Astrocyte (in vitro differentiated cells and primary cell): ENCODE data around the gene EFNA2. TPM values are rescaled to one million over a fixed set of nuclear protein-coding genes. Genes with fewer than 3 reads are reported as not detected.
"Not testable (repeated sequence)": the region's sequence is repeated elsewhere in the genome, so short reads cannot be mapped to it uniquely, and the experiment has no call there.

ENCODE experiments used
- DNase-seq: peaks from one replicate; pipeline ENCODE4 v3.0.0-alpha.2; 2010; ENCODE audit warnings: low read depth
- FAIRE-seq: peaks from 2 replicates; lab custom pipeline; 2011; peaks lifted over from hg19 to GRCh38; lab: Jason Lieb, UNC
- H2AFZ ChIP-seq: 2 replicates; pipeline ENCODE4 v1.6.0; 2012; ENCODE audit warnings: low read depth, low read length, inconsistent platforms
- H3K27ac ChIP-seq: 2 replicates; pipeline ENCODE4 v1.5.1; 2011; ENCODE audit warnings: low read depth, low read length, inconsistent platforms
- H3K27me3 ChIP-seq: 2 replicates; pipeline ENCODE4 v1.6.0; 2011; ENCODE audit warnings: low read length, inconsistent platforms; ENCODE audit not compliant: insufficient read depth
- H3K36me3 ChIP-seq: 2 replicates; pipeline ENCODE4 v1.5.1; 2011; ENCODE audit warnings: low read length, inconsistent platforms; ENCODE audit not compliant: insufficient read depth
- H3K4me1 ChIP-seq: 2 replicates; pipeline ENCODE4 v1.5.1; 2011; ENCODE audit warnings: low read length, inconsistent platforms; ENCODE audit not compliant: insufficient read depth
- H3K4me2 ChIP-seq: 2 replicates; pipeline ENCODE4 v1.6.0; 2012; ENCODE audit warnings: low read length, inconsistent platforms
- H3K4me3 ChIP-seq: 2 replicates; pipeline ENCODE4 v1.5.1; 2011; ENCODE audit warnings: low read depth, mild to moderate bottlenecking, low read length, inconsistent platforms; ENCODE audit not compliant: insufficient read depth
- H3K79me2 ChIP-seq: 2 replicates; pipeline ENCODE4 v1.6.0; 2012; ENCODE audit warnings: mild to moderate bottlenecking, low read length, inconsistent platforms; ENCODE audit not compliant: insufficient read depth
- H3K9ac ChIP-seq: 2 replicates; pipeline ENCODE4 v1.6.0; 2012; ENCODE audit warnings: mild to moderate bottlenecking, low read length, inconsistent platforms
- H3K9me3 ChIP-seq: 2 replicates; pipeline ENCODE4 v1.5.1; 2012; ENCODE audit warnings: low read depth, mild to moderate bottlenecking, low read length, inconsistent platforms; ENCODE audit not compliant: insufficient read depth
- H4K20me1 ChIP-seq: 2 replicates; pipeline ENCODE4 v1.6.0; 2012; ENCODE audit warnings: low read length, inconsistent platforms; ENCODE audit not compliant: insufficient read depth
- H3K27ac Mint-ChIP-seq: one replicate; pipeline ENCODE4 v1.8.0; 2021; ENCODE audit warnings: mild to moderate bottlenecking, mixed read lengths; ENCODE audit not compliant: unreplicated experiment
- H3K27me3 Mint-ChIP-seq: one replicate; pipeline ENCODE4 v1.8.0; 2021; ENCODE audit warnings: low read depth, mixed read lengths; ENCODE audit not compliant: unreplicated experiment
- H3K36me3 Mint-ChIP-seq: one replicate; pipeline ENCODE4 v1.8.0; 2021; ENCODE audit warnings: low read depth, mixed read lengths; ENCODE audit not compliant: unreplicated experiment
- H3K4me1 Mint-ChIP-seq: one replicate; pipeline ENCODE4 v1.8.0; 2021; ENCODE audit warnings: low read depth, mixed read lengths; ENCODE audit not compliant: unreplicated experiment
- H3K4me3 Mint-ChIP-seq: one replicate; pipeline ENCODE4 v1.8.0; 2021; ENCODE audit warnings: mild to moderate bottlenecking, moderate library complexity, mixed read lengths; ENCODE audit not compliant: unreplicated experiment
- H3K9me3 Mint-ChIP-seq: one replicate; pipeline ENCODE4 v1.8.0; 2021; ENCODE audit warnings: mild to moderate bottlenecking, mixed read lengths; ENCODE audit not compliant: unreplicated experiment
- CTCF ChIP-seq: IDR thresholded peaks from 2 replicates; pipeline ENCODE4 v1.5.1; 2011; ENCODE audit warnings: low read depth, mild to moderate bottlenecking, inconsistent platforms, low read length, moderate library complexity; ENCODE audit not compliant: insufficient read depth
- EZH2 ChIP-seq: IDR thresholded peaks from 2 replicates; pipeline ENCODE4 v1.6.1; 2012; ENCODE audit warnings: mild to moderate bottlenecking, low read length, inconsistent platforms; ENCODE audit not compliant: insufficient read depth
- total RNA-seq: library from RNA; stranded (reverse); gene quantifications from 2 replicates; pipeline ENCODE4 v1.2.1, GENCODE V29; 2021

The EFNA2 gene
- total RNA-seq, 1 donor from 2014 or later: 8.4 TPM

- H3K27ac Mint-ChIP-seq: no peak overlapping the region
- TF ChIP-seq CTCF (no peak), EZH2 (no peak)
- no peaks in the 10 kb centered on the region for H3K79me2 ChIP-seq
Observed at GRCh38 chr19:1327125-1327524, 41.5 kb downstream of the EFNA2 start.

GRCh38 chr19:1332208-1332607 is 46.5 kb downstream of the EFNA2 start:
- not testable (repeated sequence) for H3K9ac ChIP-seq

More at GRCh38 chr19:1327125-1327524, 41.5 kb downstream of the EFNA2 start:
- H4K20me1 ChIP-seq: no peaks in the 10 kb centered on the region
- H3K9ac ChIP-seq: no peak overlapping the region
- H3K9me3 ChIP-seq: no peaks in the 10 kb centered on the region
- H3K4me2 ChIP-seq: no peak overlapping the region
- H3K9me3 Mint-ChIP-seq: peaks cover 2% of the 10 kb centered on the region
- no peak overlapping the region for H3K4me3 Mint-ChIP-seq
- H3K27me3 ChIP-seq: no peaks in the 10 kb centered on the region
- no peak overlapping the region for H3K4me3 ChIP-seq
- no peak overlapping the region for H2AFZ ChIP-seq
- no peak for DNase-seq
- no peak for FAIRE-seq
- peaks cover 8% of the 10 kb centered on the region for H3K27me3 Mint-ChIP-seq
- no peaks in the 10 kb centered on the region for H3K36me3 Mint-ChIP-seq
- H3K4me1 Mint-ChIP-seq: no peaks in the 10 kb centered on the region
- no peaks in the 10 kb centered on the region for H3K36me3 ChIP-seq
- no peak overlapping the region for H3K27ac ChIP-seq
- peaks cover 13% of the 10 kb centered on the region for H3K4me1 ChIP-seq

GRCh38 chr19:1336079-1336684 is 50.5 kb downstream of the EFNA2 start:
- H3K4me1 Mint-ChIP-seq: no peaks in the 10 kb centered on the region
- H3K36me3 ChIP-seq: no peaks in the 10 kb centered on the region
- H3K9me3 Mint-ChIP-seq: no peaks in the 10 kb centered on the region
- H3K27me3 Mint-ChIP-seq: peaks cover 7% of the 10 kb centered on the region
- no peak overlapping the region for H3K4me3 ChIP-seq
- H3K4me2 ChIP-seq: no peak overlapping the region
- no peak overlapping the region for H2AFZ ChIP-seq
- DNase-seq (no peak), FAIRE-seq (no peak)
- H3K9me3 ChIP-seq: no peaks in the 10 kb centered on the region
- TF ChIP-seq CTCF (no peak), EZH2 (no peak)
- H3K27ac ChIP-seq: no peak overlapping the region
- peaks cover 4% of the 10 kb centered on the region for H3K27me3 ChIP-seq
- H4K20me1 ChIP-seq: no peaks in the 10 kb centered on the region
- H3K79me2 ChIP-seq: no peaks in the 10 kb centered on the region
- H3K9ac ChIP-seq: no peak overlapping the region
- H3K4me3 Mint-ChIP-seq: no peak overlapping the region
- peaks cover 5% of the 10 kb centered on the region for H3K4me1 ChIP-seq
- H3K27ac Mint-ChIP-seq: no peak overlapping the region
- no peaks in the 10 kb centered on the region for H3K36me3 Mint-ChIP-seq

More at GRCh38 chr19:1332208-1332607, 46.5 kb downstream of the EFNA2 start:
- H3K36me3 Mint-ChIP-seq, H3K4me1 ChIP-seq, H3K4me1 Mint-ChIP-seq, H2AFZ ChIP-seq, H3K27me3 ChIP-seq, H3K36me3 ChIP-seq, H3K79me2 ChIP-seq, H3K4me3 ChIP-seq, H3K4me2 ChIP-seq, H3K27ac Mint-ChIP-seq, H3K4me3 Mint-ChIP-seq, H3K27me3 Mint-ChIP-seq, H3K9me3 Mint-ChIP-seq, H3K27ac ChIP-seq, FAIRE-seq, H3K9me3 ChIP-seq, H4K20me1 ChIP-seq, DNase-seq: not testable (repeated sequence)
